H1 (cell line): ENCODE measurements around the gene ABCF2. TPM values are rescaled to one million over a fixed set of nuclear protein-coding genes. Genes with fewer than 3 reads are reported as not detected.

Experiments used
- CBX8 ChIP-seq: fragments of 300-800, 300-1000 bp; sonication (generic); IDR thresholded peaks from 2 replicates; pipeline ENCODE4 v1.7.1; 2016; ENCODE audit warnings: low read depth, low read length, borderline replicate concordance
- KDM1A ChIP-seq: fragments of 200-600, 300-600 bp; sonication (generic); IDR thresholded peaks from 2 replicates; pipeline ENCODE4 v1.7.1; 2016; ENCODE audit warnings: mild to moderate bottlenecking, low read length, borderline replicate concordance
- RXRA ChIP-seq: IDR thresholded peaks from 2 replicates; pipeline ENCODE4 v1.6.1; 2011; ENCODE audit warnings: low read depth, mild to moderate bottlenecking, low read length, moderate library complexity; ENCODE audit not compliant: insufficient read depth
- SIX5 ChIP-seq: IDR thresholded peaks from 2 replicates; pipeline ENCODE4 v1.6.1; 2011; ENCODE audit warnings: mild to moderate bottlenecking, low read depth, low read length
- SP2 ChIP-seq: IDR thresholded peaks from 2 replicates; pipeline ENCODE4 v1.6.1; 2012; ENCODE audit warnings: mild to moderate bottlenecking, low read length, inconsistent platforms
- polyA plus RNA-seq, 7 experiments: library from polyadenylated mRNA; depleted of rRNA in 3 of 7; stranded (reverse) in 5 of 7; unstranded in 2 of 7; fragments of >200 nt in 5 of 7; fragments of 200-250 nt in 2 of 7; gene quantifications; 1 replicate in 5 of 7; 2 replicates in 1 of 7; 4 replicates in 1 of 7; pipeline versions ENCODE4 v1.2.1 to v1.2.3, GENCODE V29; 2011 to 2013; ENCODE audit warnings: missing spikeins in 2 of 7, mixed read lengths in 2 of 7
- total RNA-seq: library from RNA; stranded (reverse); fragmentation: NEBNext Ultra II Directional; extraction: Animal tissue kit (Norgen Biotek cat#: 25700); gene quantifications from 2 replicates; pipeline ENCODE4 v1.2.1, GENCODE V29; 2021

The ABCF2 gene
- total and polyA plus RNA-seq, 2 of the 8 experiments (the other 6 are each of a cell fraction or from before 2014, with no cell fraction given): 28.0 to 55.0 TPM

DNA sequence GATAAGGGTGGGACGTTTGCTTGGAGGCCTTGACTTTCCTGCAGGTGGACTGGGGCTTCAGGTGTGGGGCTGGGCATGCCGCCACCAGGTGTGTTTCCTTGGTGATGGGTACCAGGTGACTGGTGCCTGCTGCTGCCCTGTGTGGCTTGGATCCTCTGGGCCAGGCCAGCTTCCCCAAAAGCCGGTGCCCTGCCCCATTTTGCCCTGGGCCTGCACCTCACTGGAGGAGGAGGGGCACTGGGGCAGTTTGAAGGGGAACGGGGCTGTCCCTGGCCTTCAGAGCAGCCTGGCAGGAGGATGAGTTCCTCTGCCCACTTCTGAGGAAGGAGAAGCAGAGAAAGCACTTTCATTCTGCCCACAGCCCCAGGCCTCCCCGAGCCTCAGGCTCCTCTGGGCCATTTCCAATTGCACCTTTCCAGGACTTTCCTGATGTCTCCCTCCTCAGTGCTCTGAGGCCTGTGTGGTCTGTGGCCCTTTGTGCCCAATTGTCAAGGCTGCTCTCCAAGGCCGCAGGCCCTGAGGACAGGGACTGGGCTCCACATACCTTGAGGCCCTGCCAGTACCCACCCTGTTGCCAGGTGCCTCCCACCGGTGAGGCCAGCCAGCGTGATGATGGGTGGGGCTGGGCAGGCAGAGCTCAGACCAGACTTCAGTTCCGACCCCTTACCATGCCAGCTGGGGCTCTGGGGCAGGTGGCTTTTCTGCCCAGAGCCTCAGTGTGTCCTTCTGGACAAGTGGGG lies 46.8 kb upstream of the ABCF2 start (continued):
- TF ChIP-seq RXRA: no peak
- no peak for TF ChIP-seq SIX5
- no peak for TF ChIP-seq CBX8
- no peak for TF ChIP-seq SP2
- TF ChIP-seq KDM1A: no peak
